ENCODE results near the gene ATXN7L2. TPM values are rescaled to one million over a fixed set of nuclear protein-coding genes. Genes with fewer than 3 reads are reported as not detected.
"Not testable (repeated sequence)": the region's sequence is repeated elsewhere in the genome, so short reads cannot be mapped to it uniquely, and the experiment has no call there.

The ATXN7L2 gene
- 2.4 and 5.0 TPM in 2 replicates for total RNA-seq (2014; rRNA removed; shearing (Covaris generic))

GRCh38 chr1:109483672-109484518 lies at the start of gene ATXN7L2:
Gene ATXN7L2 (plus strand): TSS chr1:109483905. CDS start chr1:109483954, 49 bp downstream.
- DNase-seq (ENCODE audit: low read depth) = peak; percentile 84

GRCh38 chr1:109434484-109434883 lies 49.2 kb upstream of the ATXN7L2 start:
- DNase-seq (ENCODE audit: low read depth) = no peak

GRCh38 chr1:109438798-109439297 lies 44.9 kb upstream of the ATXN7L2 start:
- peak; percentile 93 for DNase-seq (ENCODE audit: low read depth)

- DNase-seq (ENCODE audit: low read depth) = no peak
Measured at GRCh38 chr1:109441069-109441468, 42.6 kb upstream of the ATXN7L2 start.

- no peak for DNase-seq (ENCODE audit: low read depth)
Measured at GRCh38 chr1:109443476-109443875, 40.2 kb upstream of the ATXN7L2 start.

- DNase-seq (ENCODE audit: low read depth) = no peak
Measured at GRCh38 chr1:109444346-109444745, 39.4 kb upstream of the ATXN7L2 start.

GRCh38 chr1:109445949-109446695 lies 37.6 kb upstream of the ATXN7L2 start:
- not testable (repeated sequence) for DNase-seq (ENCODE audit: low read depth)

- DNase-seq (ENCODE audit: low read depth) = no peak
Measured at GRCh38 chr1:109447524-109447923, 36.2 kb upstream of the ATXN7L2 start.

- DNase-seq (ENCODE audit: low read depth) = no peak
Measured at GRCh38 chr1:109454497-109455133, 29.1 kb upstream of the ATXN7L2 start.

- no peak for DNase-seq (ENCODE audit: low read depth)
Measured at GRCh38 chr1:109457819-109458218, 25.9 kb upstream of the ATXN7L2 start.

GRCh38 chr1:109466125-109466451 lies 17.6 kb upstream of the ATXN7L2 start:
- DNase-seq (ENCODE audit: low read depth) = no peak

- no peak for DNase-seq (ENCODE audit: low read depth)
Measured at GRCh38 chr1:109466452-109467300, 17.0 kb upstream of the ATXN7L2 start, which contains the start of gene SYPL2. Gene SYPL2 (plus strand): TSS chr1:109466546. CDS start chr1:109466844, 298 bp downstream.

- no peak for DNase-seq (ENCODE audit: low read depth)
Measured at GRCh38 chr1:109467301-109467777, 16.4 kb upstream of the ATXN7L2 start.

GRCh38 chr1:109468061-109468460 lies 15.6 kb upstream of the ATXN7L2 start:
- DNase-seq (ENCODE audit: low read depth) = no peak

GRCh38 chr1:109468903-109469302 lies 14.8 kb upstream of the ATXN7L2 start:
- DNase-seq (ENCODE audit: low read depth) = no peak

- no peak for DNase-seq (ENCODE audit: low read depth)
Measured at GRCh38 chr1:109470245-109470644, 13.5 kb upstream of the ATXN7L2 start.

GRCh38 chr1:109472779-109473178 lies 10.9 kb upstream of the ATXN7L2 start:
- no peak for DNase-seq (ENCODE audit: low read depth)

- not testable (repeated sequence) for DNase-seq (ENCODE audit: low read depth)
Measured at GRCh38 chr1:109473284-109474057, 10.2 kb upstream of the ATXN7L2 start.

- DNase-seq (ENCODE audit: low read depth) = no peak
Measured at GRCh38 chr1:109474697-109475096, 9.0 kb upstream of the ATXN7L2 start.

- no peak for DNase-seq (ENCODE audit: low read depth)
Measured at GRCh38 chr1:109475261-109475660, 8.4 kb upstream of the ATXN7L2 start.
